HCT116 (cell line): ENCODE data around the gene TMEM179.

Experiments
- EZH2 ChIP-seq: fragments of 200-600 bp; sonication (generic); IDR thresholded peaks from 2 replicates; pipeline ENCODE4 v1.6.1; 2017; ENCODE audit warnings: antibody characterized with exemption, mixed run types
- JUND ChIP-seq: IDR thresholded peaks from 2 replicates; pipeline ENCODE4 v1.6.1; 2012
- POLR2A ChIP-seq: IDR thresholded peaks from 2 replicates; pipeline ENCODE4 v1.7.0; 2011; ENCODE audit warnings: borderline replicate concordance; ENCODE audit not compliant: insufficient read depth, insufficient read length; ENCODE audit errors: extremely low read depth
- RAD21 ChIP-seq: IDR thresholded peaks from 2 replicates; pipeline ENCODE4 v1.6.1; 2012; ENCODE audit warnings: low read depth, mild to moderate bottlenecking
- REST ChIP-seq: IDR thresholded peaks from 2 replicates; pipeline ENCODE4 v1.6.1; 2012; ENCODE audit warnings: low read depth
- YY1 ChIP-seq: IDR thresholded peaks from 2 replicates; pipeline ENCODE4 v1.6.1; 2011; ENCODE audit warnings: low read length, low read depth, moderate library complexity, mild to moderate bottlenecking; ENCODE audit not compliant: insufficient replicate concordance; ENCODE audit errors: extremely low read depth
- ZFX ChIP-seq: fragments of 450-650 bp; IDR thresholded peaks from 2 replicates; pipeline ENCODE4 v1.6.1; 2017
- TF ChIP-seq, protein P1 (sequence below), 3 experiments: fragments of 200-600 bp in 1 of 3; sonication (generic) in 1 of 3; IDR thresholded peaks in 2 of 3; conservative IDR thresholded peaks in 1 of 3; 2 replicates each; pipeline ENCODE4 v1.5.1; 2012 to 2017; ENCODE audit warnings: low read depth in 2 of 3, low read length in 2 of 3, antibody characterized with exemption in 1 of 3, borderline replicate concordance in 1 of 3, control low read depth in 1 of 3, mild to moderate bottlenecking in 1 of 3, mixed read lengths in 1 of 3, mixed run types in 1 of 3, moderate library complexity in 1 of 3; ENCODE audit not compliant: insufficient read depth in 1 of 3

- TF ChIP-seq, protein P1, sequence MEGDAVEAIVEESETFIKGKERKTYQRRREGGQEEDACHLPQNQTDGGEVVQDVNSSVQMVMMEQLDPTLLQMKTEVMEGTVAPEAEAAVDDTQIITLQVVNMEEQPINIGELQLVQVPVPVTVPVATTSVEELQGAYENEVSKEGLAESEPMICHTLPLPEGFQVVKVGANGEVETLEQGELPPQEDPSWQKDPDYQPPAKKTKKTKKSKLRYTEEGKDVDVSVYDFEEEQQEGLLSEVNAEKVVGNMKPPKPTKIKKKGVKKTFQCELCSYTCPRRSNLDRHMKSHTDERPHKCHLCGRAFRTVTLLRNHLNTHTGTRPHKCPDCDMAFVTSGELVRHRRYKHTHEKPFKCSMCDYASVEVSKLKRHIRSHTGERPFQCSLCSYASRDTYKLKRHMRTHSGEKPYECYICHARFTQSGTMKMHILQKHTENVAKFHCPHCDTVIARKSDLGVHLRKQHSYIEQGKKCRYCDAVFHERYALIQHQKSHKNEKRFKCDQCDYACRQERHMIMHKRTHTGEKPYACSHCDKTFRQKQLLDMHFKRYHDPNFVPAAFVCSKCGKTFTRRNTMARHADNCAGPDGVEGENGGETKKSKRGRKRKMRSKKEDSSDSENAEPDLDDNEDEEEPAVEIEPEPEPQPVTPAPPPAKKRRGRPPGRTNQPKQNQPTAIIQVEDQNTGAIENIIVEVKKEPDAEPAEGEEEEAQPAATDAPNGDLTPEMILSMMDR (IDR thresholded peaks at IDR 0.05 in 2 of 3, conservative IDR thresholded peaks at IDR 0.05 in 1 of 3; ENCODE audit: borderline replicate concordance in 1 of 3, insufficient read depth in 1 of 3, low read depth in 2 of 3, low read length in 2 of 3) = no peak
- TF ChIP-seq JUND (no peak), ZFX (no peak), POLR2A (no peak), RAD21 (no peak), YY1 (no peak), EZH2 (no peak), REST (no peak)
Observed at GRCh38 chr14:104568620-104569019, 36.0 kb downstream of the TMEM179 start.
